Stimulated activated CD4-positive, alpha-beta T cell treated with anti-CD3 and anti-CD28 coated beads, TNF-alpha, amount 100 ng/mL, for 48 hours (primary cell): Measurements from ENCODE around the gene NPHP3.
"Not testable (repeated sequence)": the region's sequence is repeated elsewhere in the genome, so short reads cannot be mapped to it uniquely, and the experiment has no call there.

ENCODE experiments used
- DNase-seq, 3 donors: peaks; one replicate each; pipeline ENCODE4 v3.0.0-alpha.2; 2020; ENCODE audit warnings: low read depth in 3 of 3

NPHP3 gene

DNA sequence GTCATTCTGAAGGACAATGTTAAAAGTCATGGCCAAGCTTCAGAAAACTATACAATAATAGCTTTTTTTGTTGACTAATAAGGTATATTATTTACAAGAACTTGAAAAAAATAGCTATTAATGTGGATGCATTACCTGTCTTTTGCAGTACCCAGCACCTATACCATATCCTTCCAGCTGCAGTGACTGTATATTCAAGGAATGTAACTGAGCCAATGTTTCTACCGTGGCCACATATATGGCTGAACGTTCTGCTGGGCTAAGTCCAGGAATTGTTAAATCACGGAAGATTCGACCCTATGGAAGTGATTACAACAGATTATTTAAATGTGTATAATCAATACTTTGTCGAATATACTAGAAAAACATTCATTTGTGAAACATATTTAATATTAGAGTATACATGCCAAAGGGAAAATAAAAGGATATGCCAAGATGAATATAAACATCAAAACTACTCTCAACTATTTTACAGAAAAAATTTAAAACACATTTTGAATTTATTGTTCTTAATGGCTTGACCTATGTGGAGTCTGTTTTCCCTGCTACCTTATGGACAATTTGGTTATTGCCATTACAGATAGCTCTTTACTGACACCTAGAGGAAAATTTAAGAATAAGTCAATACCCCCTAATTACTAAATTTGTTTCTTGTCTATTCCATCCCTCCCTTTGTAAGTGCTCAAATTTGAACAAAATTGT is 80.2 kb downstream of the NPHP3 start:
- no peak for DNase-seq

DNA sequence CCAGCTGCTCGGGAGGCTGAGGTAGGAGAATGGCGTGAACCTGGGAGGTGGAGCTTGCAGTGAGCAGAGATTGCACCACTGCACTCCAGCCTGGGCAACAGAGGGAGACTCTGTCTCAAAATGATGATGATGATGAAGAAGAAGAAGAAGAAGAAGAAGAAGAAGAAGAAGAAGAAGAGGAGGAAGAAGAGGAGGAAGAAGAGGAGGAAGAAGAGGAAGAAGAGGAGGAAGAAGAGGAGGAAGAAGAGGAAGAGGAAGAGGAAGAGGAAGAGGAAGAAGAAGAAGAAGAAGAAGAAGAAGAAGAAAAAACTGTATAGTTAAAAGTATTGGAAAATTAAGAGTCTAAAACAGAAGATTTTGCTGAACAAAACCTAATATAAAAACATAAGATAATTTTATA is 80.8 kb downstream of the NPHP3 start:
- DNase-seq: not testable (repeated sequence)

DNA sequence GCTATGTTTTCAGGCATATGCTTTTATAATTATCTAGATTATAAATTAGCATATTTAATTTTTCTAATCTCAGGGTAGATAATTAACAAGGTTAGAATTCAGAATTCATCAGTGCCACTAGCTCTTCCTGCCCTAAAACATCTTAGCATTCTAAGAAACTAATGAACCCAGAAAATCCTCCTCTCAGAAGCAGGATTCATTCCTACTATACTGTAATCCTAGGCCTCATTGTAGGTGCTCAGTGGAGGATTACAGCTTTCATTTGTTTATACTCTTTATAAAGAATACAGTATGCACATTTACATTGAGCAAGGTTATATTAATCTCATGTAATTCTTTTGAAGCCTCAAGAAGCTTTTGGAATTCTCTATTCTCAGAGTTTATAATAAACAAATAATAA is 83.5 kb downstream of the NPHP3 start:
- DNase-seq: no peak

DNA sequence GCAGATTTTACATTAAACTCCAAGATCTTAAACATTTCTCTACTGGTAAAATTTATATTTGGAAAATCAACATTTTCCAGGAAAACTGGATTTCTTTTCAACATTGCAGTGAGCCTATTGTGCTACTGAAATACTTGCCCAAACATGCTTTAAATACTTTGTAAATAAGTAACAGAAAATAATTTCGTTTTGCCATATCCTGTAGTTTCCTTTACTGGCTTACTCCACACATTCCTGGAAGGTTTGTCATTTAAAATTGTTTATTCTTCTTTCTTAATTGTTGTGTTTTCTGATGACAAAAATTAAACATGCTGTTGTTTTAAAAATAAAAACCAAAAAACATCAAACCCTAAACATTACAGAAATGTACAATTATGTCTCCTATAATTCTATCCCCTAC is 84.6 kb downstream of the NPHP3 start:
- DNase-seq: no peak

DNA sequence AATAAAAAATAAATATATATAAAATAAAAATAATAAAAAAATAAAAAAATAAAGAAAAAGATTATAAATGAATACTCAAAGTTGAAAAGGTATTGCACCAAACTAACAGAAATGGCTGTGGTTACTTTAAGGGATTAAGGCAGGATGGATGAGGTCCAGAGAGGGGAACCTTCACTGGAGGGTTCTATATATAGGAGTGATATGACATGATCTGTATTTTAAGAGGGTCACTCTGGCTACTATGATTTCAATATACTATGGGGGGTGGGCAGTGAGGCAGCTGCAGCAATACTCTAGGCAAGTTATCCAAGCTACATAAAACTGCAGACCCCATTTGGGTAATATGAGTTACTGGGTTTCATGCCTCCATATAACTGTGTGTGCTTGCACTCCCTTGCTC is 87.2 kb downstream of the NPHP3 start:
- DNase-seq: no peak
